ENCODE measurements around the gene SLC6A16.

- TF ChIP-seq, protein P1, sequence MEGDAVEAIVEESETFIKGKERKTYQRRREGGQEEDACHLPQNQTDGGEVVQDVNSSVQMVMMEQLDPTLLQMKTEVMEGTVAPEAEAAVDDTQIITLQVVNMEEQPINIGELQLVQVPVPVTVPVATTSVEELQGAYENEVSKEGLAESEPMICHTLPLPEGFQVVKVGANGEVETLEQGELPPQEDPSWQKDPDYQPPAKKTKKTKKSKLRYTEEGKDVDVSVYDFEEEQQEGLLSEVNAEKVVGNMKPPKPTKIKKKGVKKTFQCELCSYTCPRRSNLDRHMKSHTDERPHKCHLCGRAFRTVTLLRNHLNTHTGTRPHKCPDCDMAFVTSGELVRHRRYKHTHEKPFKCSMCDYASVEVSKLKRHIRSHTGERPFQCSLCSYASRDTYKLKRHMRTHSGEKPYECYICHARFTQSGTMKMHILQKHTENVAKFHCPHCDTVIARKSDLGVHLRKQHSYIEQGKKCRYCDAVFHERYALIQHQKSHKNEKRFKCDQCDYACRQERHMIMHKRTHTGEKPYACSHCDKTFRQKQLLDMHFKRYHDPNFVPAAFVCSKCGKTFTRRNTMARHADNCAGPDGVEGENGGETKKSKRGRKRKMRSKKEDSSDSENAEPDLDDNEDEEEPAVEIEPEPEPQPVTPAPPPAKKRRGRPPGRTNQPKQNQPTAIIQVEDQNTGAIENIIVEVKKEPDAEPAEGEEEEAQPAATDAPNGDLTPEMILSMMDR (IDR thresholded peaks at IDR 0.05; ENCODE audit: low read depth, low read length), result no peak
- TF ChIP-seq EZH2phosphoT487 (IDR thresholded peaks at IDR 0.05; ENCODE audit: low read depth), result no peak
These were observed 23.6 kb upstream of the SLC6A16 start for GRCh38 chr19:49348305-49349189.
